Measurements from ENCODE around the gene NCKAP5.

DNA sequence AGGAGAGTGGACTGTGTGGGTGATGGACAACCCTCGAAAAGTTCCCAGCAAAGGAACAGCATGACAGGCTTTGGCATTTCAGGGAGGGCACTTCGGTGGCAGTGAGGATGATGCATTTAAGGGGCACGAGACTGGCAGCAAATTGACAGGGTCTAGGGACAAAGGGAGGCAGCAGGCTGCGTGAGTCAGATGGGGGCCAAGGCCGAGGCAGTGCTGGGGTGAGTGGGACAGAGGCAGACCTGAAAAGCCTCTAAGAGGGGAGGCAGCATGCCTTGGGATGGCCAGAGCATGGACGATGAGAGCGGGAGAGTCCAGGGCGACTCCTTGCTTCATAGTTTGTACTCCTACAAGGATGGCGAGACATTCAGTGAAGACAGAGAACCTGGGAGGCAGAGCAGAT lies 848.8 kb downstream of the NCKAP5 start:
- TF ChIP-seq CTCF (conservative IDR thresholded peaks at IDR 0.05) (no peak), EZH2 (IDR thresholded peaks at IDR 0.05; ENCODE audit: low read depth) (no peak)
